ENCODE data around the gene MUC6. TPM values are rescaled to one million over a fixed set of nuclear protein-coding genes. Genes with fewer than 3 reads are reported as not detected.

Gene MUC6
- total RNA-seq, 1 experiment from 2014 or later, result 0.07 TPM

GRCh38 chr11:1043563-1044096, 7.1 kb upstream of the MUC6 start:
- intact Hi-C loops (cut with micrococcal nuclease; ENCODE audit: unreplicated experiment), result loop anchor here (5.0 kb wide), 1 partner anchor 131 kb away; the partner anchor contains the start of gene CHID1
- DNase-seq, result no peak
- H3K79me2 ChIP-seq (ENCODE audit: low read depth), result no peaks in the 10 kb centered on the region
- H3K9me3 ChIP-seq (ENCODE audit: insufficient read depth, low read depth), result no peaks in the 10 kb centered on the region
- H2AFZ ChIP-seq, result no peak overlapping the region
- no peaks in the 10 kb centered on the region for H3K36me3 ChIP-seq (ENCODE audit: low read depth)
- no peaks in the 10 kb centered on the region for H3K27me3 ChIP-seq (ENCODE audit: insufficient read depth, low read depth)
- CTCF ChIA-PET, result interaction anchor here (0.7 kb wide), 1 partner anchor 128 kb away, joined by 3 read pairs; no protein-coding TSS in a partner anchor
- H3F3A ChIP-seq (ENCODE audit: insufficient read depth, low read depth), result no peaks in the 10 kb centered on the region; the same call in 1 of the 2 replicates
- POLR2A ChIA-PET (ENCODE audit: unreplicated experiment), result no interaction called here
- no peak overlapping the region for H3K4me3 ChIP-seq
- no peak overlapping the region for H3K27ac ChIP-seq
- peaks cover 34% of the 10 kb centered on the region for H3K4me1 ChIP-seq (replicated peaks; ENCODE audit: insufficient read depth)
- H4K20me1 ChIP-seq (ENCODE audit: insufficient read depth), result no peaks in the 10 kb centered on the region
- BruUV-seq (replicated peaks), result no TSS peak
- TF ChIP-seq, protein P1, sequence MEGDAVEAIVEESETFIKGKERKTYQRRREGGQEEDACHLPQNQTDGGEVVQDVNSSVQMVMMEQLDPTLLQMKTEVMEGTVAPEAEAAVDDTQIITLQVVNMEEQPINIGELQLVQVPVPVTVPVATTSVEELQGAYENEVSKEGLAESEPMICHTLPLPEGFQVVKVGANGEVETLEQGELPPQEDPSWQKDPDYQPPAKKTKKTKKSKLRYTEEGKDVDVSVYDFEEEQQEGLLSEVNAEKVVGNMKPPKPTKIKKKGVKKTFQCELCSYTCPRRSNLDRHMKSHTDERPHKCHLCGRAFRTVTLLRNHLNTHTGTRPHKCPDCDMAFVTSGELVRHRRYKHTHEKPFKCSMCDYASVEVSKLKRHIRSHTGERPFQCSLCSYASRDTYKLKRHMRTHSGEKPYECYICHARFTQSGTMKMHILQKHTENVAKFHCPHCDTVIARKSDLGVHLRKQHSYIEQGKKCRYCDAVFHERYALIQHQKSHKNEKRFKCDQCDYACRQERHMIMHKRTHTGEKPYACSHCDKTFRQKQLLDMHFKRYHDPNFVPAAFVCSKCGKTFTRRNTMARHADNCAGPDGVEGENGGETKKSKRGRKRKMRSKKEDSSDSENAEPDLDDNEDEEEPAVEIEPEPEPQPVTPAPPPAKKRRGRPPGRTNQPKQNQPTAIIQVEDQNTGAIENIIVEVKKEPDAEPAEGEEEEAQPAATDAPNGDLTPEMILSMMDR (conservative IDR thresholded peaks at IDR 0.05), result no peak
- no peak for TF ChIP-seq EZH2 (IDR thresholded peaks at IDR 0.05; ENCODE audit: low read depth)
- H3K4me2 ChIP-seq, result no peak overlapping the region
- no peaks in the 10 kb centered on the region for H3K9me2 ChIP-seq (ENCODE audit: insufficient read depth)

- Histone ChIP-seq H3K27ac (no peak overlapping the region), H3K79me2 (ENCODE audit: low read depth) (no peaks in the 10 kb centered on the region), H2AFZ (no peak overlapping the region), H3F3A (ENCODE audit: insufficient read depth, low read depth) (no peaks in the 10 kb centered on the region; the same call in 1 of the 2 replicates), H3K36me3 (ENCODE audit: low read depth) (no peaks in the 10 kb centered on the region), H3K27me3 (ENCODE audit: insufficient read depth, low read depth) (no peaks in the 10 kb centered on the region), H3K4me2 (no peak overlapping the region), H3K4me3 (no peak overlapping the region), H4K20me1 (ENCODE audit: insufficient read depth) (no peaks in the 10 kb centered on the region), H3K4me1 (replicated peaks; ENCODE audit: insufficient read depth) (peaks cover 34% of the 10 kb centered on the region), H3K9me2 (ENCODE audit: insufficient read depth) (no peaks in the 10 kb centered on the region), H3K9me3 (ENCODE audit: insufficient read depth, low read depth) (no peaks in the 10 kb centered on the region)
- intact Hi-C loops (cut with micrococcal nuclease; ENCODE audit: unreplicated experiment), result loop anchor here (5.0 kb wide), 1 partner anchor 131 kb away; the partner anchor contains the start of gene CHID1
- DNase-seq, result no peak
- no peak for TF ChIP-seq EZH2 (IDR thresholded peaks at IDR 0.05; ENCODE audit: low read depth)
- TF ChIP-seq, protein P1 (conservative IDR thresholded peaks at IDR 0.05), result no peak
- BruUV-seq (replicated peaks), result no TSS peak
- POLR2A ChIA-PET (ENCODE audit: unreplicated experiment), result no interaction called here
- CTCF ChIA-PET, result interaction anchor here (0.7 kb wide), 1 partner anchor 127 kb away, joined by 3 read pairs; no protein-coding TSS in a partner anchor
Measured at GRCh38 chr11:1042626-1043562, 6.4 kb upstream of the MUC6 start.

GRCh38 chr11:1041936-1042608, 5.6 kb upstream of the MUC6 start:
- BruUV-seq (replicated peaks), result no TSS peak
- H3K27ac ChIP-seq, result peak overlapping the region; percentile 59; the same call in 1 of the 2 replicates
- ChIA-PET CTCF (interaction anchor here (0.5 kb wide), 1 partner anchor 117 kb away, joined by 4 read pairs; no protein-coding TSS in a partner anchor), POLR2A (ENCODE audit: unreplicated experiment) (no interaction called here)
- intact Hi-C loops (cut with micrococcal nuclease; ENCODE audit: unreplicated experiment), result loop anchor here (5.0 kb wide), 1 partner anchor 130 kb away; the partner anchor contains the start of gene CHID1
- H3K36me3 ChIP-seq (ENCODE audit: low read depth), result no peaks in the 10 kb centered on the region
- no peaks in the 10 kb centered on the region for H3K9me2 ChIP-seq (ENCODE audit: insufficient read depth)
- peak overlapping the region; percentile 66 for H3K4me2 ChIP-seq
- H3K27me3 ChIP-seq (ENCODE audit: insufficient read depth, low read depth), result no peaks in the 10 kb centered on the region
- no peaks in the 10 kb centered on the region for H4K20me1 ChIP-seq (ENCODE audit: insufficient read depth)
- H3K9me3 ChIP-seq (ENCODE audit: insufficient read depth, low read depth), result no peaks in the 10 kb centered on the region
- H3K79me2 ChIP-seq (ENCODE audit: low read depth), result no peaks in the 10 kb centered on the region
- H3K4me3 ChIP-seq, result peak overlapping the region; percentile 18; the same call in 1 of the 2 replicates
- TF ChIP-seq, protein P1 (conservative IDR thresholded peaks at IDR 0.05), result no peak
- TF ChIP-seq EZH2 (IDR thresholded peaks at IDR 0.05; ENCODE audit: low read depth), result no peak
- H3K4me1 ChIP-seq (replicated peaks; ENCODE audit: insufficient read depth), result peaks cover 34% of the 10 kb centered on the region
- peak; percentile 49 for DNase-seq
- no peak overlapping the region for H2AFZ ChIP-seq
- H3F3A ChIP-seq (ENCODE audit: insufficient read depth, low read depth), result no peaks in the 10 kb centered on the region; the same call in 1 of the 2 replicates
